ENCODE measurements around the gene TXNDC12.

TXNDC12 gene

DNA sequence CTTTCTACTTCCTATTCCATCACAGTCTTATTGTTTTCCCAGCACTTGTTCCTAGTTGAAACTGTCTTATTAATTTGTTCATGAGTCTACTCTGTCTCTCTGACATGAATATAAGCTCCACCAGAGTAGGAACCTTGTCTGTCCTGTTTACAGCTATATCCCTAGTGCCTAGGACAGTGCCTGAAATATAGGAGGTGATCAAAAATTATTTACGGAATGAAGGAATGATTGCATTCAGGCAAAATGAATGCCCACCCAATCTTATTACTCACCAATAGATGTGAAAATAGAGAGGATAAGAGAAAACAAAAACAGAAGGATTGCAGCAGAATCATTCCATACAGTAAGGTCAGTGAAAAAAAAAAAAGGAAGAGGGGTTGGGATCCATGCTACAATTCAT lies 1.1 kb downstream of the TXNDC12 start:
- TF ChIP-seq CREB1 (IDR thresholded peaks at IDR 0.05; ENCODE audit: low read depth) (no peak), EGR1 (IDR thresholded peaks at IDR 0.05) (no peak)

DNA sequence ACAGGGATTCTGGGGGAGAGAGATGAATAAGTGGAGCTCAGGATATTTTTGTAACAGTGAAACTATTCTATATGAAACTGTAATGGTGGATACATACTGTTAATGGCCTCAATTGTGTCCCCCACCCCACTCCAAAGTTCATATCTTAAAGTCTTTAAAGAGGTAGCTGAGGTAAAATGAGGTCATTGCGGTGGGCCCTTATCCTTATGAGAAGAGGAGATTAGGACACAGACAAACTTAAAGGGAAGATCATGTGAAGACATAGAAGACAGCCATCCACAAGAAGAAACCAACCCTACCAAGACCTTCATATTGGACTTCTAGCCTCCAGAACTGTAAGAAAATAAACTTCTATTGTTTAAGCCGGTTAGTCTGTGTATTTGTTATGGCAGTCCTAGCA lies 9.8 kb downstream of the TXNDC12 start:
- TF ChIP-seq ZBTB7A (IDR thresholded peaks at IDR 0.05; ENCODE audit: low read depth), result no peak
- TF ChIP-seq CREB1 (IDR thresholded peaks at IDR 0.05; ENCODE audit: low read depth), result no peak
- TF ChIP-seq RAD21 (IDR thresholded peaks at IDR 0.05; ENCODE audit: low read depth), result no peak
- TF ChIP-seq FOXM1 (IDR thresholded peaks at IDR 0.05; ENCODE audit: borderline replicate concordance, low read depth), result no peak
- no peak for TF ChIP-seq TEAD4 (IDR thresholded peaks at IDR 0.05)
- no peak for TF ChIP-seq EGR1 (IDR thresholded peaks at IDR 0.05)
- TF ChIP-seq EP300 (IDR thresholded peaks at IDR 0.05; ENCODE audit: borderline replicate concordance), result no peak
- TF ChIP-seq NFIC (IDR thresholded peaks at IDR 0.05), result no peak
- no peak for TF ChIP-seq TAF1 (IDR thresholded peaks at IDR 0.05; ENCODE audit: low read depth)
- TF ChIP-seq, protein P1, sequence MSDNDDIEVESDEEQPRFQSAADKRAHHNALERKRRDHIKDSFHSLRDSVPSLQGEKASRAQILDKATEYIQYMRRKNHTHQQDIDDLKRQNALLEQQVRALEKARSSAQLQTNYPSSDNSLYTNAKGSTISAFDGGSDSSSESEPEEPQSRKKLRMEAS (IDR thresholded peaks at IDR 0.05), result no peak
- TF ChIP-seq, protein P2, sequence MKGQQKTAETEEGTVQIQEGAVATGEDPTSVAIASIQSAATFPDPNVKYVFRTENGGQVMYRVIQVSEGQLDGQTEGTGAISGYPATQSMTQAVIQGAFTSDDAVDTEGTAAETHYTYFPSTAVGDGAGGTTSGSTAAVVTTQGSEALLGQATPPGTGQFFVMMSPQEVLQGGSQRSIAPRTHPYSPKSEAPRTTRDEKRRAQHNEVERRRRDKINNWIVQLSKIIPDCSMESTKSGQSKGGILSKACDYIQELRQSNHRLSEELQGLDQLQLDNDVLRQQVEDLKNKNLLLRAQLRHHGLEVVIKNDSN (IDR thresholded peaks at IDR 0.05), result no peak
- TF ChIP-seq TCF12 (IDR thresholded peaks at IDR 0.05; ENCODE audit: low read depth), result no peak
- no peak for TF ChIP-seq CEBPB (IDR thresholded peaks at IDR 0.05)
- TF ChIP-seq, protein P3, sequence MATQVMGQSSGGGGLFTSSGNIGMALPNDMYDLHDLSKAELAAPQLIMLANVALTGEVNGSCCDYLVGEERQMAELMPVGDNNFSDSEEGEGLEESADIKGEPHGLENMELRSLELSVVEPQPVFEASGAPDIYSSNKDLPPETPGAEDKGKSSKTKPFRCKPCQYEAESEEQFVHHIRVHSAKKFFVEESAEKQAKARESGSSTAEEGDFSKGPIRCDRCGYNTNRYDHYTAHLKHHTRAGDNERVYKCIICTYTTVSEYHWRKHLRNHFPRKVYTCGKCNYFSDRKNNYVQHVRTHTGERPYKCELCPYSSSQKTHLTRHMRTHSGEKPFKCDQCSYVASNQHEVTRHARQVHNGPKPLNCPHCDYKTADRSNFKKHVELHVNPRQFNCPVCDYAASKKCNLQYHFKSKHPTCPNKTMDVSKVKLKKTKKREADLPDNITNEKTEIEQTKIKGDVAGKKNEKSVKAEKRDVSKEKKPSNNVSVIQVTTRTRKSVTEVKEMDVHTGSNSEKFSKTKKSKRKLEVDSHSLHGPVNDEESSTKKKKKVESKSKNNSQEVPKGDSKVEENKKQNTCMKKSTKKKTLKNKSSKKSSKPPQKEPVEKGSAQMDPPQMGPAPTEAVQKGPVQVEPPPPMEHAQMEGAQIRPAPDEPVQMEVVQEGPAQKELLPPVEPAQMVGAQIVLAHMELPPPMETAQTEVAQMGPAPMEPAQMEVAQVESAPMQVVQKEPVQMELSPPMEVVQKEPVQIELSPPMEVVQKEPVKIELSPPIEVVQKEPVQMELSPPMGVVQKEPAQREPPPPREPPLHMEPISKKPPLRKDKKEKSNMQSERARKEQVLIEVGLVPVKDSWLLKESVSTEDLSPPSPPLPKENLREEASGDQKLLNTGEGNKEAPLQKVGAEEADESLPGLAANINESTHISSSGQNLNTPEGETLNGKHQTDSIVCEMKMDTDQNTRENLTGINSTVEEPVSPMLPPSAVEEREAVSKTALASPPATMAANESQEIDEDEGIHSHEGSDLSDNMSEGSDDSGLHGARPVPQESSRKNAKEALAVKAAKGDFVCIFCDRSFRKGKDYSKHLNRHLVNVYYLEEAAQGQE (IDR thresholded peaks at IDR 0.05; ENCODE audit: low read depth), result no peak
- TF ChIP-seq YY1 (IDR thresholded peaks at IDR 0.05; ENCODE audit: low read depth), result no peak

DNA sequence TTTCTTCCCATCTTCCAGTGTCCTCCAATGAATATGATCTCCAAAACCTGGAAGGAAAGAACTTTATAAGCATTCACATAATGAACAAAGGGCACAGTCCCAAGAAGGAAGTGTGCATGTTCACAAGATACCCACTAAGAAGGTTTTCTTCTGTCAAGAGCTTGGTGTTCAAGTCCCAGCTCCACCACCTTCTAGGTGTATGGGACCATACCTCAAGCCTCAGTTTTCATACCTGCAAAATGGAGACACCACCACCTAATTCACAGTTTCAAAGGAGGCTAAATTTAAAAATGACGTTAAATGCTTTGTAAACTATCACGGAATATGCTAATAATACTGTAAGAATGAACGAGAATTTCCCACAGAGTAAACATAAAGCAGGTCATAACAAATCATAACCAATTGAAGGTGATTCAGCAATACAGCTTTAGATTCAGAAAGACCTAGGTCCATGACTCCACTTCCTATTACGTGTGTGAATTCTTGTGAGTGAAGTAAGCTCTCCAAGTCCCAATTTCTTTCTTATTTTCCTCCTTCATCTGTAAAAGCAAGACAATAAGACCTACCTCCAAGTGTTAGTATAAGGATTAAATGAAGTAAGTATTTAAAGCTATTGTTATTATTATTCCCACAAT lies 13.3 kb downstream of the TXNDC12 start:
- TF ChIP-seq CREB1 (IDR thresholded peaks at IDR 0.05; ENCODE audit: low read depth), result no peak
- no peak for TF ChIP-seq FOXM1 (IDR thresholded peaks at IDR 0.05; ENCODE audit: borderline replicate concordance, low read depth)
- TF ChIP-seq CEBPB (IDR thresholded peaks at IDR 0.05), result no peak

DNA sequence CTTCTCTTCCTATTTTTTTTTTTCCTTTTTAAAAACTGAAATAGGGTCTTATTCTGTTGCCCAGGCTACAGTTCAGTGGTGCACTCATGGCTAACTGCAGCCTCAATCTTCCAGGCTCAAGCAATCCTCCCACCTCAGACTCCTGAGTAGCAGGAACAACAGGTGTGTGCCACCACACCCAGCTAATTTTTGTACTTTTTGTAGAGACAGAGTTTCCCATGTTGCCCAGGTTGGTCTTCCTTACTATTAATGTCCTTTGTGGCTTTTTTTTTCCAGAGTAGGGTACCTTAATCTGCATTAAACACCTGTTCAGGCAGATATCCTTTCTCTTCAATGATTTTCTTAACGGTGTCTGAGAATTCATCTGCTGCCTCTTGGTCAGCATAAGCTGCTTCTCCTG lies 17.1 kb downstream of the TXNDC12 start:
- no peak for TF ChIP-seq CEBPB (IDR thresholded peaks at IDR 0.05)
- TF ChIP-seq, protein P1 (IDR thresholded peaks at IDR 0.05), result no peak
- TF ChIP-seq, protein P3 (IDR thresholded peaks at IDR 0.05; ENCODE audit: low read depth), result no peak

DNA sequence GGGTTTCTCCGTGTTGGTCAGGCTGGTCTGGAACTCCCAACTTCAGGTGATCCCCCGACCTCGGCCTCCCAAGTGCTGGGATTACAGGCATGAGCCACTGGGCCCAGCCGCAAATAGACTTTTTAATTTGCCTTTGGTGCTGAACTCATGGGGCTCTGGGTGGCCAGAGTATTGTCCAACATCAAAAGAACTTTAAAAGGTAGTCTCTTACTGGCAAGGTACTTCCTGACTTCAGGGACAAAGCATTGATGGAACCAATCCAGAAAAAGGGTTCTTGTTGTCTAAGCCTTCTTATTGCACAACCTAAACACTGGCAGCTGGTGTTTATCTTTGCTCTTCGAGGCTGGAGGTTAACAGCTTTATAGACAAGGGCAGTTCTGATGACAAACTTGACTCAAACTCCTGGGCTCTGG lies 17.6 kb downstream of the TXNDC12 start:
- TF ChIP-seq TCF12 (IDR thresholded peaks at IDR 0.05; ENCODE audit: low read depth), result no peak
- no peak for TF ChIP-seq EP300 (IDR thresholded peaks at IDR 0.05; ENCODE audit: borderline replicate concordance)

DNA sequence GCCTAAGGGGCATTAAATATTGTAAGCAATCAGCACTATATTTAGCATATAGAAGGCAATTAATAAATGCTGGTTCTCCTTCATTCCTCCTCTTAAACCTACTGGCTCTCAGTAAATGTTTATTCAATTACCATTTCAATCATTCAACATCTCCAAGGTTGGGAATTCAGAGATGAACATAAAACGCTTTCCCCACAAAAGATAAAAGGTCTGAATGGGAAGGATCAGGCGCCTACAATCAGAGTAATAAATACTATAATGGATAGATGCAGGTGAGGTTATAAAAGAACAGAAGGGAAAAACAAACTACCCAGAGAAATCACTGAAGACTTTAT lies 21.0 kb downstream of the TXNDC12 start:
- no peak for TF ChIP-seq CEBPB (IDR thresholded peaks at IDR 0.05)
- TF ChIP-seq EP300 (IDR thresholded peaks at IDR 0.05; ENCODE audit: borderline replicate concordance), result no peak
- no peak for TF ChIP-seq CREB1 (IDR thresholded peaks at IDR 0.05; ENCODE audit: low read depth)

DNA sequence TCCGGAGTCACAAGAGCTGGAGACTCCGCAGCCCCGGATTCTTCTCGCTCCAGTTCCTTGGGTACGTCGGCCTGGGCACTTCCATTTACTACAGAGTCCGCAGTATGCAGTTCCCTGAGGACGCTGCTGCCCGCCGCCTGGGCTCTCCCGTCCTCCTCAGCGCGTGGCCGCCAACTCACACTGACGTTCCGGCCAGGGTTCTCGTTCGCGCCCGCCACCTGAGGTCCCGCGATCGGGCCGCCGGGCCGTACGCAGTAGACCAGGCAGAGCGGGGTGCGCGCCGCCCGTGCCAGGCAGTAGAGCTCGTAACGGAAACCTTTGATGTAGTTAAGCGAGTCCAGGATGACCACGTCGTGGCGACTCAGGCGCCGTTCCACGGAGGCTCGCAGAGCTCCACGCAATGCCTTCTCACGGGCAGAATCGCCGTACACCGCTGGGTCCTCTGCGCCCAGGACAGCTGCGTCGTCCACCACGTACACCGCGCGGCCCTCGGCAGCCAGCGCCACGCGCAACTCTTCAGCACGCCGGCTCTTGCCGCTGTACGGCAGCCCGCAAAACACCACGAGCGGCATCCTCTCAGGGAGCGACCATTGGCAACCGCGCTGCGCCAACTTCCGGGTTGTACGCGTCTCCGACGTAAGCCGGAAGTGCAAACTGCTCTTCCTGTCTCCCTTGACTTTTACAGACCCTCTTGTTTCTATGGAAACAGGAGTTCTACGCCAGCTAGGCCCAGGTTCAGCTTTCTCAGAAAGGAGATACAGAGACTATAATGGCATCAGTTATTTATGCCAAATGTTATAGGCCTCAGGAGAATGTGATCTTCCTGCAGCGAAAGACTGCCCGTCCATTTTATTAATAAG lies 21.6 kb downstream of the TXNDC12 start, which contains the start of gene KTI12:
Gene KTI12 (minus strand): TSS at position 621 of the 860 bp plus-strand sequence. CDS start 49 bp downstream, at position 572.
- TF ChIP-seq NFIC (IDR thresholded peaks at IDR 0.05) (no peak), EGR1 (IDR thresholded peaks at IDR 0.05) (no peak), TAF1 (IDR thresholded peaks at IDR 0.05; ENCODE audit: low read depth) (peak; percentile 81), FOXM1 (IDR thresholded peaks at IDR 0.05; ENCODE audit: borderline replicate concordance, low read depth) (no peak), EP300 (IDR thresholded peaks at IDR 0.05; ENCODE audit: borderline replicate concordance) (no peak), CREB1 (IDR thresholded peaks at IDR 0.05; ENCODE audit: low read depth) (peak; percentile 67), YY1 (IDR thresholded peaks at IDR 0.05; ENCODE audit: low read depth) (peak; percentile 90), TEAD4 (IDR thresholded peaks at IDR 0.05) (no peak), TCF12 (IDR thresholded peaks at IDR 0.05; ENCODE audit: low read depth) (0 out of 2 replicates have a peak, but pooled peaks have one; percentile 50)
- TF ChIP-seq, protein P3 (IDR thresholded peaks at IDR 0.05; ENCODE audit: low read depth), result no peak
- TF ChIP-seq, protein P1 (IDR thresholded peaks at IDR 0.05), result peak; percentile 90
